ENCODE data around the gene UGT2B7.

GRCh38 chr4:69056921-69057550 lies 39.2 kb upstream of the UGT2B7 start:
- no peak for TF ChIP-seq POLR2AphosphoS5 (IDR thresholded peaks at IDR 0.05; ENCODE audit: low read depth, low read length)
- TF ChIP-seq, protein P1, sequence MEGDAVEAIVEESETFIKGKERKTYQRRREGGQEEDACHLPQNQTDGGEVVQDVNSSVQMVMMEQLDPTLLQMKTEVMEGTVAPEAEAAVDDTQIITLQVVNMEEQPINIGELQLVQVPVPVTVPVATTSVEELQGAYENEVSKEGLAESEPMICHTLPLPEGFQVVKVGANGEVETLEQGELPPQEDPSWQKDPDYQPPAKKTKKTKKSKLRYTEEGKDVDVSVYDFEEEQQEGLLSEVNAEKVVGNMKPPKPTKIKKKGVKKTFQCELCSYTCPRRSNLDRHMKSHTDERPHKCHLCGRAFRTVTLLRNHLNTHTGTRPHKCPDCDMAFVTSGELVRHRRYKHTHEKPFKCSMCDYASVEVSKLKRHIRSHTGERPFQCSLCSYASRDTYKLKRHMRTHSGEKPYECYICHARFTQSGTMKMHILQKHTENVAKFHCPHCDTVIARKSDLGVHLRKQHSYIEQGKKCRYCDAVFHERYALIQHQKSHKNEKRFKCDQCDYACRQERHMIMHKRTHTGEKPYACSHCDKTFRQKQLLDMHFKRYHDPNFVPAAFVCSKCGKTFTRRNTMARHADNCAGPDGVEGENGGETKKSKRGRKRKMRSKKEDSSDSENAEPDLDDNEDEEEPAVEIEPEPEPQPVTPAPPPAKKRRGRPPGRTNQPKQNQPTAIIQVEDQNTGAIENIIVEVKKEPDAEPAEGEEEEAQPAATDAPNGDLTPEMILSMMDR (IDR thresholded peaks at IDR 0.05), result no peak
- TF ChIP-seq, protein P2, sequence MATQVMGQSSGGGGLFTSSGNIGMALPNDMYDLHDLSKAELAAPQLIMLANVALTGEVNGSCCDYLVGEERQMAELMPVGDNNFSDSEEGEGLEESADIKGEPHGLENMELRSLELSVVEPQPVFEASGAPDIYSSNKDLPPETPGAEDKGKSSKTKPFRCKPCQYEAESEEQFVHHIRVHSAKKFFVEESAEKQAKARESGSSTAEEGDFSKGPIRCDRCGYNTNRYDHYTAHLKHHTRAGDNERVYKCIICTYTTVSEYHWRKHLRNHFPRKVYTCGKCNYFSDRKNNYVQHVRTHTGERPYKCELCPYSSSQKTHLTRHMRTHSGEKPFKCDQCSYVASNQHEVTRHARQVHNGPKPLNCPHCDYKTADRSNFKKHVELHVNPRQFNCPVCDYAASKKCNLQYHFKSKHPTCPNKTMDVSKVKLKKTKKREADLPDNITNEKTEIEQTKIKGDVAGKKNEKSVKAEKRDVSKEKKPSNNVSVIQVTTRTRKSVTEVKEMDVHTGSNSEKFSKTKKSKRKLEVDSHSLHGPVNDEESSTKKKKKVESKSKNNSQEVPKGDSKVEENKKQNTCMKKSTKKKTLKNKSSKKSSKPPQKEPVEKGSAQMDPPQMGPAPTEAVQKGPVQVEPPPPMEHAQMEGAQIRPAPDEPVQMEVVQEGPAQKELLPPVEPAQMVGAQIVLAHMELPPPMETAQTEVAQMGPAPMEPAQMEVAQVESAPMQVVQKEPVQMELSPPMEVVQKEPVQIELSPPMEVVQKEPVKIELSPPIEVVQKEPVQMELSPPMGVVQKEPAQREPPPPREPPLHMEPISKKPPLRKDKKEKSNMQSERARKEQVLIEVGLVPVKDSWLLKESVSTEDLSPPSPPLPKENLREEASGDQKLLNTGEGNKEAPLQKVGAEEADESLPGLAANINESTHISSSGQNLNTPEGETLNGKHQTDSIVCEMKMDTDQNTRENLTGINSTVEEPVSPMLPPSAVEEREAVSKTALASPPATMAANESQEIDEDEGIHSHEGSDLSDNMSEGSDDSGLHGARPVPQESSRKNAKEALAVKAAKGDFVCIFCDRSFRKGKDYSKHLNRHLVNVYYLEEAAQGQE (IDR thresholded peaks at IDR 0.05; ENCODE audit: insufficient read depth in 1 of 2, low read depth in 2 of 2, low read length in 1 of 2), result no peak
